HG03432 (cell line): ENCODE measurements around the gene RPS19BP1.

Experiments
- ATAC-seq: cut with Tn5 transposase; IDR thresholded peaks from one replicate; pipeline ENCODE4 v1.9.1; 2021; ENCODE audit warnings: mild to moderate bottlenecking, moderate library complexity; ENCODE audit not compliant: unreplicated experiment

The RPS19BP1 gene, protein sequence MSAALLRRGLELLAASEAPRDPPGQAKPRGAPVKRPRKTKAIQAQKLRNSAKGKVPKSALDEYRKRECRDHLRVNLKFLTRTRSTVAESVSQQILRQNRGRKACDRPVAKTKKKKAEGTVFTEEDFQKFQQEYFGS

DNA sequence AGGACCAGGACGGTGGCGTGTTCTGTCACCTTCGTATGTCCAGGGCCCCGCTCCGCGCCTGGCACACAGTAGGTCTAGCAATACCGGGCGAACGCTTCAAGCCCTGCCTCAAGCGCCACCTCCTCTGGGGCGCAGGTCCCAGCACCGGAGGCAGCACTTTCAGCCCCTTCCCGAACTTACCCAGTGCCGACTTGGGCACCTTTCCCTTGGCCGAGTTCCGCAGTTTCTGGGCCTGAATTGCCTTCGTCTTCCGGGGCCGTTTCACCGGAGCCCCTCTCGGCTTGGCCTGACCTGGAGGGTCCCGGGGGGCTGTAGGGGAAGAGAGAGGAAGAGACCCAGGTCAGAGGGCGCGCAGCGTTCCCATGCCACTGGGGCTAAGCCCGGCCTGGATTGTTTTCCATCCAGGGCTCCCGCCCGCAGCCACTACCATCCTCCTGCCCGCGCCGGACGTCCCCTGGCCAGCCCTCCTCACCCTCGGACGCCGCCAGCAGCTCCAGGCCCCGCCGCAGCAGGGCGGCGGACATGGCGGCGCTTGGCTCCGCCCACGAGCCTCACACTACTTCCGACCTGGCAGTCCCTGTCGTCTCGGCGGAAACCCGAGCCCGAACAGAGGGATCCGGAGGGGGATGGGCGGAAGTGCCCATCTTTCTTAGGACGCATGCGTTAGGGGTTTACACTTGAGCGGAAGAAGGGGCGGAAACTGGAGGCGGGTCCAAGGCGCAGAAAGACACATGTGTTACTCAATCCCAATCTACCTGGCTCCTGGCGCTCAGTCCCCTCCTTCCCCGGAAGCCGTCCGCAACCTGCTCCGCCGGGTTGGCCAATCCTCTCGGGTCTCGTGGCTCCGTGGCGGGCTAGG, at the start of gene RPS19BP1:
RPS19BP1 (minus strand) TSS at position 534 of the 859 bp plus-strand sequence; CDS start at position 524, 10 bp downstream.
- peak; percentile 81 for ATAC-seq

DNA sequence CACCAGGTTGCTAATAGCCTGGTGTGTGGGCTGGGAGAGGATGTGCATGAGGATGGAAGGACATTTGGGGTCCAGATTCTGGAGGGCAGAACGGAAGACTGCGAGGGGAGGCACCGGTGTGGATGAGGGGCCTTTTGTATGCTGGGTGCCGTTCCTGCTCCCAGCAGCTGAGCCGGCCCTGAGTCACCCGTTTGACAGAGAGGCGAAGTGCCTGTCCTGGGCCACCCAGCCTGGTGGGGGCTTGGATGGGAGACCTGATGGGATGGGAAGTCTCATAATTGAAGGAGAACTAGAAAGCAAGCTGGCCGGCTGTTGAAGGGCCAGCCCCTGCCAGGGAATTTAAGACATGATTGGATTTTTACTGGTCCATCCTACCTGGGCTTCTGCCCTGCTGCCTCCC, 48.8 kb upstream of the RPS19BP1 start:
- ATAC-seq, result no peak

DNA sequence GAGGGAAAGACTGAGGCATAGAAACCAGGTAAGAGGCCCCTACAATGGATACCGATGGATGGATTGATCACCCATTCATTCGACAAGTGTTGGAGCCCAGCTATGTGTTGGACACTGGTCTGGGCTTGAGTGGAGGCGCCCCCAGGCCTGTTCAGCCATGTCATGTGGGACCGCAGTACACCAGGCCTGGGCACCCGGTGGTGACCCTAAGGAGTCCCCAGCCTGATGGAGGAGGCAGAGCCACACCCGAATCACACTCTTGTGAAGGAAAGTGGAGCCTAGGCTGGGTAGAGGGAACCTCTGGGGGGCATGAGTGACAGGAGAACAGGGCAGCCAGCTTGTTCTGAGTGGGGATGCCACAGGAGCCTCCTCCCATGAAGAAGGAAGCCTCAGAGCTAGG, 48.2 kb upstream of the RPS19BP1 start:
- no peak for ATAC-seq

DNA sequence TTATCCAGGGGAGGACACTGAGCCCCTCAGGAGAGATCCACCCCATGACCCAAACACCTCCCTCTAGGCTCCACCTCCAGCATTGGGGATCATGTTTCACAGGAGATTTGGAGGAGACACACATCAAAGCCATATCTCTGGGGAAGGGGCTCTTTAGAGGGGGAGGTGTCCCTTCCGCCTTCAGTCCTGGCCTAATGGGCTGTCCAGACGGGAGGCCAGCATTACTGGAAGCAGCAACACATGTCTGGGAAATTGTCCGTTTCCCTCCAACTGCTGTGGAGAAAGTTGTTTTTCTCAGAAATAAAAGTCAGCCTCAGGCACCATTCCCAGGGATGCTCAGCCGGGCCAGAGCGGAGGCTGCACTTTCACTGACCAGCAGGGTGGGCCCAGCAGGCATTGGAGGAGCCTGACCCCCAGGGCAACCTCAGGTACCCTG, 47.5 kb upstream of the RPS19BP1 start:
- ATAC-seq, result no peak

DNA sequence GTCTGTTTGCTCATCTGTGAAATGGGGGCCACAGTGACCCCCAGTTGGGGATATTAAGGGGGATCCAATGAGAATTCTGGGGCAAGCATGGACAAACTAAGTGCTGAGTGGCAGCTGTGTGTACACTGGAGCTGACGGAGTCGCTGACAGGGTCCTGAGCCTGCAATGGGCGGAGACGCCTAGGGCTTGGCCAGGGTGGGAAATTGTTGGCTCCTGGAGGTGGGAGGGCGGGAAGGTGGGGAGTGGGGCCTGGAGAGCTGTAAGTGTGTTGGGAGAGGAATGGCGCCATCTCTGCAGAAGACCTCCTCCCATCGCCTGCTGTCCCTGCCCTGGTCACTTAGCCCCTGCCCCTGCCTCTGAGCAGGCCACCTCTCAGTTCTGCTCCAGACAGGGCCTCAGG, 45.4 kb upstream of the RPS19BP1 start:
- no peak for ATAC-seq

DNA sequence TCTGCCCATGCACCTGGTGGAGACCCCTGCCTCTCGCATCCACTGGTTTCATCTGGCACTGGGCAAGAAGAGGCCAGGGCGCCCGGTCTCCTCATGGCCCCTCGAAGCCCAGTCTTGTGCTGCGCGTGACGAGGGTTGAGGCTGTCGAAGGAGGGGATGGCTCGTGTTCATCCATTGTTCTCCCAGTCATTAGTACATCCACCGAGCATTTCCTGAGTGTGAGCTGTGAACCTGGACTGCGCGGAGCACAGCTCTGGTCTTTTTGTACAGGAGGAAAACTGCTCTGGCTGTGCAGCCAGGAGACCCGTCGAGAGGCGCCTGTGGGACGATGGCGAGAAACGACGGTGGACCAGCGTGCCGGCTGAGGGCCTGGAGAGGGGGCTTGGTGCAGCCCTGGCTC, 44.8 kb upstream of the RPS19BP1 start:
- ATAC-seq, result no peak

DNA sequence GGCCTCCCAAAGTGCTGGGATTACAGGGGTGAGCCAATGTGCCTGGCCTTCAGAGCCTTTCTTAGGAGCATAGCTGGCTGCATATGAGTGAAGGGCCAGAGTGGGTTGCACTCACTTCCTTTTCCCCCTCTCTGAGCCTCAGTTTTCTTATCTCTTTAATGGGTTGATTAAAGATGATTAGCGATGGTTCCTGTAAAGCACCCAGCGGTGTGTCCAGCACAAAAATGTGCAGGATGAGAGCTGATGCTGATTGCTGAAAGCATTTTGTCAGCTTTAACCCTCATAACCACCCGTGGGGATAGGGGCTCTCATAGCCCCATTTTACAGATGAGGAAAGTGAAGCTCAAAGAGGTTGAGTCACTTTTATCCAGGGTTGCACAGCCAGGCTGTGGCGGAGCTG, 43.5 kb upstream of the RPS19BP1 start:
- no peak for ATAC-seq

DNA sequence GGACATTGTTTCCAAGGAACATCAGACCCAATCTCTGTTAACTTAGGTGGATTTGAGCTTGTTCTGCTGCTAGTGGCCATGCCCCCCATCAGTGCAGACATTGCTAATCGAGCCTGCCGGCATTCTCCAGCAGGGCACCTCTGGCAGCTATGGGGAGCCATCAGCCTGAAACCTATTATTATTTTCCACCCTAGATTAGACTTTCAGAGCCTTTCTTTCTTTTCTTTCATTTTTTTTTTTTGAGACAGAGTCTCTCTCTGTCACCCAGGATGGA, 42.9 kb upstream of the RPS19BP1 start:
- no peak for ATAC-seq

DNA sequence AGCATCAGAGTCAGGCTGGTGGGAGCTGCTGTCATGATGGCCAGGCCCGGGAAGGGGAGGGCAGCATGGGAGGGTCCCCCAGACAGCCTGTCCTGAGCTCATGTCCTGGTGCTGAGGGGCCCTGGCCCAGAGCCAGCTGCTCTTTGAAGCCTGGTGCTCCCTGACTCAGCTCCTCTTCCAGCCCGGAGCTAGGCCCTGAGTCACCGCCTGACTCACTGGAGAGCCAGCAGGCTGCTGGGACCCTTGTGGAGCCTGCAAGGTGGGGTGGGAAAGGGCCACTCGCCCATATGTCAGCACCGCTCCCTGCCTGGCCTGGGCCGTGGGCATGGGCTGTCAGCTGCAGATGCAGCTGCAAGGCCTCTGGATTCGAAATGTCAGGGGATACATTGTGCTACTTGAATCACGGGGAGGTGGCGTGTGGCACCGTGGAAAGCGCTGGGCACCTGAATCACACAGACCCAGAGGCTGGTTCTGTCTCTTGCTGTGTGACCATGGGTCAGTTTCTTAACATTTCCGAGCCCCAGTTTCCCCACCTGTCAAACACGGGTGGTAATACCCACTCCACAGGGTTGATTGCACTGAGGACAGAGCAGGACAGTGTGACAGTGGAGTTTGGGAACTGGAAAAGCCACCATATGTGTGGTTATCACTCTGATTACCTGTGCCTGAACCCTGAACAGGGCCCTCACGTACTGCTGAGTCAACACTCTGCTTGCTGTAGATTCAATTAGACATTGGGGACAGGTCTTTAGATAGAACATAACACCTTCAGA, 42.4 kb upstream of the RPS19BP1 start:
- no peak for ATAC-seq

DNA sequence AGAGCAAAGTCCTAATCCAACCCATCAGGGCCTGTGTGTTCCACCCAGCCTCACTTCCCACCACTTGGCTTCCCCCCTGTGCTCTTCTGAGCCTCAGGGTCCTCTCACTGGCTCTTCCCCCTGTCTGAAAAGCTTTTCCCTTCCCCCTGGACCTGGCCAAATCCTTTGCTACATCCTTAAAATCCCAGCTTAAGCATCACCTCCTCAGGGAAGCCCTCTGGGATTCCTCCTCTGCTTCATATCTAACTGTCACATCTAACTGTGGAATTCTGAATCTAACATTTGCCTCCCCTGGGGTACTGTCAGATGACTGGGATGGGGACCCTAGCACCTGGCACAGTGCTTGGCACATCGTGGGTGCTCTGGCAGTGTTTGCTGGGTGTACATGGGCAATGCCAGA, 39.0 kb upstream of the RPS19BP1 start:
- no peak for ATAC-seq

DNA sequence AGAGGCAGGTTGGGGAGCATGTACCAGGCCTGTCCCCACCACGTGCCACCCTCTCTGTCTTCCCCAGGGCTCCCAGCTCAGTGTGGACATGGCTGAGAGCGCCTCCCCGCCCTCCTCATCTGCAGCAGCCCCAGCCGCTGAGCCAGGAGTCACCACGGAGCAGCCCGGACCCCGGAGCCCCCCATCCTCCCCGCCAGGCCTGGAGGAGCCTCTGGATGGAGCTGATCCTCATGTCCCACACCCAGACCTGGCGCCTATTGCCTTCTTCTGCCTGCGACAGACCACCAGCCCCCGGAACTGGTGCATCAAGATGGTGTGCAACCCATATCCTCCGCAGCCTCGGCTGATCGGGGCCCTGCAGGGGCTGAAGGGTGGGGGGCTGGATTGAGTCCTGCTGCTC, 38.1 kb upstream of the RPS19BP1 start, which contains the start of gene CACNA1I:
CACNA1I (plus strand) TSS at position 89 of the 400 bp plus-strand sequence; CDS start at position 89, 0 bp downstream.
- ATAC-seq, result no peak

DNA sequence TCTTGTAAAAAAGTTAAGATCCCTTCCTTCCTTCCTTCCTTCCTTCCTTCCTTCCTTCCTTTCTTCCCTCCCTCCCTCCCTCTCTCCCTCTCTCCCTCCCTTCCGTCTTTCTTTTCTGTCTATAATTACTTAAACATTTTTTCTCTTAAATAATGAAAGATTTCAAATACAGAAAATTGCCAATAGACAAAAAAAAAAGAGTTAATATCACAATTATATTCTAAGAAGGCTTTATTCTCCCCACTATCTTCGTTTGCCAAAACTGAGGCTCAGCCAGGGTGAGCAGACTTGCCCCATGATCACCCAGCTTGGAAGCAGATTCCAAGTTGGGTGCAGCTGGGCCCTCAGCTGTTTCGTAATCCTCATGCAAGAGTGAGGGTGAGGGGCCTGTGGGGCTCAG, 37.7 kb upstream of the RPS19BP1 start:
- no peak for ATAC-seq

DNA sequence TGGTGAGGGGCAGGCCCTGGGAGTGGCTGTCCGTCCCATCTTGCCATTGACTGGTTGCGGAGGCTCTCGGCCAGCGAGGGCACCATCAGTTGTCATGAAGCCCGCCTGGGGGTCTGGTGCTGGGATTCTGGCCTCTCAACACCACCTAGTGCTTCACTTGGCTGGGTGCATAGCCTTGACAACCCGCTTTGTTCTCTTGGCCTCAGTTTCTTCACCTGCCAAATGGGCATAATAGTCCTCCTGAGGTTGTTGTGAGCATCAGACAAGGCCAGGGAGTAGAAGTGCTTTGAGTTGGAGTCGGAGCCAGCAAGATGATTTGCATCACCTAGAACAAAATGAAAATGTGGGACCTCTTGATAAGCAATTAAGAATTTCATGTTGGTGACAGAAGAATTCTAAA, 36.5 kb upstream of the RPS19BP1 start:
- ATAC-seq, result no peak

DNA sequence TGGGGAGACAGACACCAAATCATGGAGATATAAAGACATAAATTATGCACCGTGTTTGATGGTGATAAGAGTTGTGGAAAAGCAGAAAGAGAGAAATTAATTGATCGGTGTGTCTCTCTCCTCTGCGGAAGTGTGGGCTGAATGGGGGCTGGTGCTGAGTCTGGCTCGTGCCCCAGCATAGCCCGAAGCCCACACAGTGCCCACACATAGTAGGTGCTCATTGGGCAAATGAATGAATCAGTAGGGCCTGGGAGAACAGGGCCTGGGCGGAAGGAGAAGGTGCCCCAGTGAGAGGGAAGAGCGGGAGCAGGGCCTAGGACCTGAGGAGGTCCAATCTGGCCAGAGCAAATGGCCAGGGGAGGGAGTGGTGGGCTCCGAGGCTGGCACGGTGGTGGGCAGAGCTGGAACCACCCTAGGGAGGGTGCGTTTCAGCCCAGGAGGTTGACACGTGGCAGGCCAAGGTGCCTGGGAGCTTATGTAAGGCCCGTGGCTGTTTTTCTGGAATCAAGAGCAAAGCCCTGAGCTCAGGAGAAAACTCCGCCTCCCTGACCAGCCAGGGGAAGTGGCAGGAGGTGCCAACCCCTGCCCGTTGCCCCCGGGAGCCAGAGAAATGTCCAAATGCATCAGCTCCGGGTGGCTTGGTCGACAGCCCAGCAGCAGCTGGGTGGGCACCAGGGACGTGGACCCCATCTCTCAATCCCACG, 35.9 kb upstream of the RPS19BP1 start:
- ATAC-seq, result no peak

DNA sequence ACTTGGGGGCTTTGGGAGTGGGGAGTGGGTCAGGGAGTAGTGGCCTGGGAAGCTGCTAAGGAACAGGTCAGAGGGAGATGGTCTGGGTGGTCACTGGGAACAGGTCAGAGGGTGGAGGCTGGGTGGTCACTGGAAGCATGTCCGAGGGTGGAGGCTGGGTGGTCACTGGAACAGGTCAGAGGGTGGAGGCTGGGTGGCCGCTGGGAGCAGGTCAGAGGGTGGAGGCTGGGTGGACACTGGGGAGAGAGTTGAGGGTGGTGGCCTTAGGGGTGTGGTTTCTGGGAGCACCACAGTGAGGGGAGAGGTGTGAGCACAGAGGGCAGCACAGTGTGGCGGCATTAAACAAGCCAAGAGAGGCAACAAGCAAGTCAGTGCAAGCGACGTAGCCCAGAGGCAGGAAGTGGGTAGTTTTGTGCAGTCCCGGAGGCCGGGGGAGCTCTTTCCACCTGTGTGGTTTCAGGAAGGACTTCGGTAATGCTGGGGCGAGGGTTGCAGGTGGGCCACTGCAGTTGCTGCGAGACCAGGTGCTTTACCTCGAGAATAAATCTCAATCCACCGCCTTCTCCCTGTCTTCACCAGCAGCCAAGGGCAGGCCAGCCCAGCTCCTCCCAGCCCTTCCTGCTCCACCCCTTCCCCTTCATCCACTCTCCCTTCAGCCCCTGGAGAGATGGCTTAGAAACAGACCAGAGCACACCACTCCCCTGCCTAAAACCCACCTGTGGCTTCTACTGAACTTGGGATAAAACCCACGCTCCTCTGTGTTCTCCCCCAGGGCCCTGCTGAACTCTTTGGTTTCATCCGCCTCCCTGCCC, 34.8 kb upstream of the RPS19BP1 start:
- no peak for ATAC-seq

DNA sequence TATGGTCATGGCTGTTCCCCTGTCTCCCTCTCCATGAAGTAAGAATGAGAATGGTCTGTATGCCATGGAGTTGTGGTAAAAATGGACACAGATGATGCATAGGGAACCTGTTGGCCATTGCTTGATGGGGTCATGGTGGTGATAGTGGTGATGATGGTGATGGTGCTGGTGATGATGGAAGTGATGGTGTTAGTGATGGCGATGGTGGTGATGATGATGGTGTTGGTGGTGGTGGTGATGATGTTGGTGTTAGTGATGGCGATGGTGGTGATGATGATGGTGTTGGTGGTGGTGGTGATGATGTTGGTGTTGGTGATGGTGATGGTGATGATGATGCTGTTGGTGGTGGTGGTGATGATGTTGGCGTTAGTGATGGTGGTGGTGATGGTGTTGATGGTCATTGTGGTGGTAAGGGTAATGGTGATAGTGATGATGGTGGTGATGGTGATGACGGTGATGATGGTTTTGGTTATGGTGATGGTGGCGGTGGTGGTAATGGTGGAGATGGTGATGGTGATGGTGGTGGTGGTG, 32.9 kb upstream of the RPS19BP1 start:
- no peak for ATAC-seq

DNA sequence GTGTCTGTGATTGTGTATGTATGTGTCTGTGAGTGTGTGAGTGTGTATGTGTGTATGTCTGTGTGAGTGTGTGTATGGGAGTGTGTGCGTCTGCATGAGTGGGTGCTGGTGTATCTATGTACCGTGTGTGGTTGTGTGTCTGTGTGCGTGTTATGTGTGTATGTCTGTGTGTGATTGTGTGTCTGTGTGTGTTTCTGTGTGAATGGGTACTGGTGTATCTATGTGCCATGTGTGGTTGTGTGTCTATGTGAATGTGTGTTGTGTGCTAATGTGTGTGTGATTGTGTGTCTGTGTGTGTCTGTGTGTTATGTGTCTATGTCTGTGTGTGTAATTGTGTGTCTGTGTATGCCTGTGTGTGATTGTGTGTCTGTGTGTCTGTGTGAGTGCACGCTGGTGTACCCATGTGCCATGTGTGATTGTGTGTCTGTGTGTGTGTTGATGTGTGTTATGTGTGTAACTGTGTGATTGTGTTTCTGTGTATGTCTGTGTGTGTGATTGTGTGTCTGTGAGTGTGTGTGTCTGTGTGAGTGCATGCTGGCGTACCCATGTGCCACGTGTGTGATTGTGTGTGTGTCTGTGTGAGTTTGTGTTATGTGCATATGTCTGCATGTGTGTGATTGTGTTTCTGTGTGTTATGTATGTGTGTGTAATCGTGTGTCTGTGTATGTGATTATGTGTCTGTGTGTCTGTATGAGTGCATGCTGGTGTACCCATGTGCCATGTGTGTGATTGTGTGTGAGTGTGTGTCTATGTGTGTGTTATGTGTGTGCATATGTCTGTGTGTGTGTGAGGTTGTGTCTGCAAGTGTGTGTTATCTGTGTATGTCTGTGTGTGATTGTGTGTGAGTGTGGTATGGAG, 31.3 kb upstream of the RPS19BP1 start:
- ATAC-seq, result no peak

DNA sequence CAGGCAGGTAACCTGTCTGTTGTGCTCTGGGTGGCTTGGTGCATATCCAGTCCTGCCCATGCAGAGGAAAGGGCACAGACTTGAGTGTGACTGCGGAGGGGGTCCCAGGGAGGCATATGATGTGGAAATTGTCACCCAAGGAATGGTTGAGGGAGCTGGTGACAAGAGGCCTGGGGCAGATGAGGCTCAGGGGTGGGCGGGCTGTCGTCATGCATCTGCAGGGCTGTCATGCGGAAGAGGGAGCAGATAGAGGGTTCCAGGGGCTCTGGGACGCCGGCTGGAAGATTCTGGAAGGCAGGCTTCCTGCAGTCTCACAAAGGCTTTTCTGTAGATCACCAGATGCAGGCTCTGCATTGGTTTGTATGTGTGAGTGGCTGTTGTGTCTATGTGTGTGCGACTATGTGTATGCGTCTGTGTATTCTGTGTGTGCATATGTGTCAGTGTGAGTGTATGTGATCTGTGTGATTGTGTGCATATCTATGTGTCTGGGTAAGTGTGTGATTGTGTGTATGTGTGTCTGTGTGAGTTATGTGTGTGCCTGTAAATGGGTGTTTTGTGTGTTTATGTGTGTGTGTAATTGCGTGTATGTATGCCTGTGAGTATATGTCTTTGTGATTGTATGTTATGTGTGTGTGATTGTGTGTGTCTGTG, 30.4 kb upstream of the RPS19BP1 start:
- ATAC-seq, result no peak

DNA sequence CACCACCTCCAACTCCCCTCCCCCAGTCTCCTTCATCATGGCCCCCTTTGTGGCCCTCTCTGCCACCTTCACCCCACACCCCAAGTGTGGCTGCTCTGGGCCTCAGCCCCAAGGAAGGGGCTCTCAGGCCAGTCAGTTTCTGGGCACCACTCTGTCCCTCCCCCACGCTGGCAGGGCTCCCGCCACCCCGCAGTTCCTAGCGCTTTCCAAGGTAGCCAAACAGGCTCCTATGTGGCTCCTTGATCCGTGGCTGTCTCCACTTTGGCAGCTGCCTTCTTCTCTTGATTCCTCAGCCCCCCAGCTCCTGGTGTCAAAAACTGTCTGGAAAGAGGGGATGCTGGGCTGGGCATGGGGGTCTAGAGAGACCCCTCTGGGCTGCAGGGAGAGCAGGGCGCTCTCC, 27.6 kb upstream of the RPS19BP1 start:
- no peak for ATAC-seq
